NB4 (cell line): ENCODE data around the gene JOSD1.

ENCODE experiments used
- MYC ChIP-seq: IDR thresholded peaks from 2 replicates; pipeline ENCODE4 v1.6.1; 2011; ENCODE audit warnings: low read depth, low read length
- TF ChIP-seq, protein P1 (sequence below): IDR thresholded peaks from one replicate; pipeline ENCODE4 v1.5.1; 2012; ENCODE audit warnings: low read depth, low read length
- TF ChIP-seq, protein P2 (sequence below): IDR thresholded peaks from 2 replicates; pipeline ENCODE4 v1.6.1; 2011; ENCODE audit warnings: low read depth, low read length

DNA sequence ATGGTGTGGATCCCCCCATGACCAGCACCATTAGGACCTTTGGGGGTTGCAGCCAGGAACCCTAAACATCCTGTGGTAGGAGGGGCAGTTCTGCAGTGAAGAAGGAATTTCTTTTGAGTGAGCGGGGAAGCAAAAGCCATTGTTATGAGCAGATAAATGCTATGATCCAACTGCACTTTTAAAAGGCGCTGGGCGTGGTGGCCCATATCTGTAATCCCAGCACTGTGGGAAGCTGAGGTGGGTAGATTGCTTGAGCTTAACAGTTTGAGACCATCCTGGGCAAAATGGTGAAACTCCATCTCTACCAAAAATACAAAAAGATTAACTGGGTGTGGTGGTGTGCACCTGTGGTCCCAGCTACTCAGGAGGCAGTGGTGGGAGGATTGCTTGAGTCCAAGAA lies 24.9 kb downstream of the JOSD1 start:
- no peak for TF ChIP-seq MYC
- TF ChIP-seq, protein P1, sequence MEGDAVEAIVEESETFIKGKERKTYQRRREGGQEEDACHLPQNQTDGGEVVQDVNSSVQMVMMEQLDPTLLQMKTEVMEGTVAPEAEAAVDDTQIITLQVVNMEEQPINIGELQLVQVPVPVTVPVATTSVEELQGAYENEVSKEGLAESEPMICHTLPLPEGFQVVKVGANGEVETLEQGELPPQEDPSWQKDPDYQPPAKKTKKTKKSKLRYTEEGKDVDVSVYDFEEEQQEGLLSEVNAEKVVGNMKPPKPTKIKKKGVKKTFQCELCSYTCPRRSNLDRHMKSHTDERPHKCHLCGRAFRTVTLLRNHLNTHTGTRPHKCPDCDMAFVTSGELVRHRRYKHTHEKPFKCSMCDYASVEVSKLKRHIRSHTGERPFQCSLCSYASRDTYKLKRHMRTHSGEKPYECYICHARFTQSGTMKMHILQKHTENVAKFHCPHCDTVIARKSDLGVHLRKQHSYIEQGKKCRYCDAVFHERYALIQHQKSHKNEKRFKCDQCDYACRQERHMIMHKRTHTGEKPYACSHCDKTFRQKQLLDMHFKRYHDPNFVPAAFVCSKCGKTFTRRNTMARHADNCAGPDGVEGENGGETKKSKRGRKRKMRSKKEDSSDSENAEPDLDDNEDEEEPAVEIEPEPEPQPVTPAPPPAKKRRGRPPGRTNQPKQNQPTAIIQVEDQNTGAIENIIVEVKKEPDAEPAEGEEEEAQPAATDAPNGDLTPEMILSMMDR, result no peak
- TF ChIP-seq, protein P2, sequence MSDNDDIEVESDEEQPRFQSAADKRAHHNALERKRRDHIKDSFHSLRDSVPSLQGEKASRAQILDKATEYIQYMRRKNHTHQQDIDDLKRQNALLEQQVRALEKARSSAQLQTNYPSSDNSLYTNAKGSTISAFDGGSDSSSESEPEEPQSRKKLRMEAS, result no peak
